VCaP (cell line): ENCODE results near the gene ZNF664.

ENCODE experiments used
- H3K27ac ChIP-seq: fragments of 450-650 bp; 2 replicates; pipeline ENCODE4 v1.5.1; 2017
- TF ChIP-seq, protein P1 (sequence below): fragments of 450-650 bp; conservative IDR thresholded peaks from 2 replicates; pipeline ENCODE4 v1.5.1; 2017; ENCODE audit warnings: mild to moderate bottlenecking, moderate library complexity

ZNF664 gene

GRCh38 chr12:124059752-124060151 lies 86.7 kb downstream of the ZNF664 start:
- TF ChIP-seq, protein P1, sequence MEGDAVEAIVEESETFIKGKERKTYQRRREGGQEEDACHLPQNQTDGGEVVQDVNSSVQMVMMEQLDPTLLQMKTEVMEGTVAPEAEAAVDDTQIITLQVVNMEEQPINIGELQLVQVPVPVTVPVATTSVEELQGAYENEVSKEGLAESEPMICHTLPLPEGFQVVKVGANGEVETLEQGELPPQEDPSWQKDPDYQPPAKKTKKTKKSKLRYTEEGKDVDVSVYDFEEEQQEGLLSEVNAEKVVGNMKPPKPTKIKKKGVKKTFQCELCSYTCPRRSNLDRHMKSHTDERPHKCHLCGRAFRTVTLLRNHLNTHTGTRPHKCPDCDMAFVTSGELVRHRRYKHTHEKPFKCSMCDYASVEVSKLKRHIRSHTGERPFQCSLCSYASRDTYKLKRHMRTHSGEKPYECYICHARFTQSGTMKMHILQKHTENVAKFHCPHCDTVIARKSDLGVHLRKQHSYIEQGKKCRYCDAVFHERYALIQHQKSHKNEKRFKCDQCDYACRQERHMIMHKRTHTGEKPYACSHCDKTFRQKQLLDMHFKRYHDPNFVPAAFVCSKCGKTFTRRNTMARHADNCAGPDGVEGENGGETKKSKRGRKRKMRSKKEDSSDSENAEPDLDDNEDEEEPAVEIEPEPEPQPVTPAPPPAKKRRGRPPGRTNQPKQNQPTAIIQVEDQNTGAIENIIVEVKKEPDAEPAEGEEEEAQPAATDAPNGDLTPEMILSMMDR, result no peak
- no peak overlapping the region for H3K27ac ChIP-seq
